ENCODE results near the gene COL9A1.

COL9A1 gene

GRCh38 chr6:70280400-70280853 lies 22.5 kb downstream of the COL9A1 start:
- no peak overlapping the region for H3K4me3 Mint-ChIP-seq
- DNase-seq (ENCODE audit: low spot score) = no peak
- peaks cover 34% of the 10 kb centered on the region for H3K27me3 Mint-ChIP-seq (ENCODE audit: low read depth)
- no peaks in the 10 kb centered on the region for H3K9me3 Mint-ChIP-seq
- no peak overlapping the region for H3K27ac Mint-ChIP-seq
- no peaks in the 10 kb centered on the region for H3K36me3 Mint-ChIP-seq (ENCODE audit: low read depth)
- no peaks in the 10 kb centered on the region for H3K4me1 Mint-ChIP-seq (ENCODE audit: low read depth)

- Mint-ChIP-seq H3K4me3 (no peak overlapping the region), H3K36me3 (ENCODE audit: low read depth) (no peaks in the 10 kb centered on the region), H3K27ac (no peak overlapping the region), H3K27me3 (ENCODE audit: low read depth) (peaks cover 12% of the 10 kb centered on the region), H3K9me3 (no peaks in the 10 kb centered on the region), H3K4me1 (ENCODE audit: low read depth) (no peaks in the 10 kb centered on the region)
- DNase-seq (ENCODE audit: low spot score) = no peak
These were observed 25.4 kb downstream of the COL9A1 start for GRCh38 chr6:70277470-70277869.

- no peak overlapping the region for H3K27ac Mint-ChIP-seq
- H3K27me3 Mint-ChIP-seq (ENCODE audit: low read depth) = peaks cover 3% of the 10 kb centered on the region
- H3K9me3 Mint-ChIP-seq = no peaks in the 10 kb centered on the region
- no peaks in the 10 kb centered on the region for H3K4me1 Mint-ChIP-seq (ENCODE audit: low read depth)
- no peak for DNase-seq (ENCODE audit: low spot score)
- no peaks in the 10 kb centered on the region for H3K36me3 Mint-ChIP-seq (ENCODE audit: low read depth)
- H3K4me3 Mint-ChIP-seq = no peak overlapping the region
These were observed 28.5 kb downstream of the COL9A1 start for GRCh38 chr6:70274338-70274737.

- DNase-seq (ENCODE audit: low spot score) = no peak
- H3K4me1 Mint-ChIP-seq (ENCODE audit: low read depth) = no peaks in the 10 kb centered on the region
- H3K36me3 Mint-ChIP-seq (ENCODE audit: low read depth) = no peaks in the 10 kb centered on the region
- H3K4me3 Mint-ChIP-seq = no peak overlapping the region
- peaks cover 3% of the 10 kb centered on the region for H3K27me3 Mint-ChIP-seq (ENCODE audit: low read depth)
- H3K9me3 Mint-ChIP-seq = no peaks in the 10 kb centered on the region
- no peak overlapping the region for H3K27ac Mint-ChIP-seq
These were observed 30.8 kb downstream of the COL9A1 start for GRCh38 chr6:70272071-70272470.

GRCh38 chr6:70270287-70271005 lies 32.4 kb downstream of the COL9A1 start:
- H3K36me3 Mint-ChIP-seq (ENCODE audit: low read depth) = no peaks in the 10 kb centered on the region
- peaks cover 3% of the 10 kb centered on the region for H3K27me3 Mint-ChIP-seq (ENCODE audit: low read depth)
- no peak overlapping the region for H3K4me3 Mint-ChIP-seq
- DNase-seq (ENCODE audit: low spot score) = no peak
- H3K9me3 Mint-ChIP-seq = no peaks in the 10 kb centered on the region
- no peak overlapping the region for H3K27ac Mint-ChIP-seq
- no peaks in the 10 kb centered on the region for H3K4me1 Mint-ChIP-seq (ENCODE audit: low read depth)

- no peak overlapping the region for H3K27ac Mint-ChIP-seq
- no peak for DNase-seq (ENCODE audit: low spot score)
- peaks cover under 1% of the 10 kb centered on the region for H3K27me3 Mint-ChIP-seq (ENCODE audit: low read depth)
- H3K4me3 Mint-ChIP-seq = no peak overlapping the region
- H3K4me1 Mint-ChIP-seq (ENCODE audit: low read depth) = no peaks in the 10 kb centered on the region
- H3K9me3 Mint-ChIP-seq = no peaks in the 10 kb centered on the region
- H3K36me3 Mint-ChIP-seq (ENCODE audit: low read depth) = no peaks in the 10 kb centered on the region
These were observed 36.7 kb downstream of the COL9A1 start for GRCh38 chr6:70266142-70266541.

GRCh38 chr6:70264306-70264705 lies 38.6 kb downstream of the COL9A1 start:
- no peaks in the 10 kb centered on the region for H3K4me1 Mint-ChIP-seq (ENCODE audit: low read depth)
- no peak for DNase-seq (ENCODE audit: low spot score)
- no peak overlapping the region for H3K27ac Mint-ChIP-seq

GRCh38 chr6:70258483-70258882 lies 44.4 kb downstream of the COL9A1 start:
- no peaks in the 10 kb centered on the region for H3K9me3 Mint-ChIP-seq
- no peaks in the 10 kb centered on the region for H3K27me3 Mint-ChIP-seq (ENCODE audit: low read depth)
- no peak overlapping the region for H3K4me3 Mint-ChIP-seq
- no peaks in the 10 kb centered on the region for H3K36me3 Mint-ChIP-seq (ENCODE audit: low read depth)
- no peak for DNase-seq (ENCODE audit: low spot score)
- no peaks in the 10 kb centered on the region for H3K4me1 Mint-ChIP-seq (ENCODE audit: low read depth)
- H3K27ac Mint-ChIP-seq = no peak overlapping the region

More at GRCh38 chr6:70264306-70264705, 38.6 kb downstream of the COL9A1 start:
- Mint-ChIP-seq H3K36me3 (ENCODE audit: low read depth) (no peaks in the 10 kb centered on the region), H3K4me3 (no peak overlapping the region), H3K9me3 (no peaks in the 10 kb centered on the region), H3K27me3 (ENCODE audit: low read depth) (no peaks in the 10 kb centered on the region)

GRCh38 chr6:70257768-70258273 lies 45.1 kb downstream of the COL9A1 start:
- Mint-ChIP-seq H3K27ac (no peak overlapping the region), H3K27me3 (ENCODE audit: low read depth) (no peaks in the 10 kb centered on the region), H3K36me3 (ENCODE audit: low read depth) (no peaks in the 10 kb centered on the region), H3K9me3 (no peaks in the 10 kb centered on the region), H3K4me1 (ENCODE audit: low read depth) (no peaks in the 10 kb centered on the region), H3K4me3 (no peak overlapping the region)
- DNase-seq (ENCODE audit: low spot score) = no peak

GRCh38 chr6:70254784-70255183 lies 48.1 kb downstream of the COL9A1 start:
- no peaks in the 10 kb centered on the region for H3K36me3 Mint-ChIP-seq (ENCODE audit: low read depth)
- no peaks in the 10 kb centered on the region for H3K27me3 Mint-ChIP-seq (ENCODE audit: low read depth)
- H3K4me3 Mint-ChIP-seq = no peak overlapping the region
- no peak overlapping the region for H3K27ac Mint-ChIP-seq
- H3K9me3 Mint-ChIP-seq = no peaks in the 10 kb centered on the region
- H3K4me1 Mint-ChIP-seq (ENCODE audit: low read depth) = no peaks in the 10 kb centered on the region
- DNase-seq (ENCODE audit: low spot score) = no peak

- no peaks in the 10 kb centered on the region for H3K27me3 Mint-ChIP-seq (ENCODE audit: low read depth)
- no peaks in the 10 kb centered on the region for H3K4me1 Mint-ChIP-seq (ENCODE audit: low read depth)
- no peaks in the 10 kb centered on the region for H3K9me3 Mint-ChIP-seq
- H3K4me3 Mint-ChIP-seq = no peak overlapping the region
- no peak for DNase-seq (ENCODE audit: low spot score)
- no peak overlapping the region for H3K27ac Mint-ChIP-seq
- no peaks in the 10 kb centered on the region for H3K36me3 Mint-ChIP-seq (ENCODE audit: low read depth)
These were observed 49.0 kb downstream of the COL9A1 start for GRCh38 chr6:70253923-70254322.

- H3K4me3 Mint-ChIP-seq = no peak overlapping the region
- DNase-seq (ENCODE audit: low spot score) = no peak
- H3K4me1 Mint-ChIP-seq (ENCODE audit: low read depth) = no peaks in the 10 kb centered on the region
- H3K27me3 Mint-ChIP-seq (ENCODE audit: low read depth) = no peaks in the 10 kb centered on the region
- H3K9me3 Mint-ChIP-seq = no peaks in the 10 kb centered on the region
- no peak overlapping the region for H3K27ac Mint-ChIP-seq
- no peaks in the 10 kb centered on the region for H3K36me3 Mint-ChIP-seq (ENCODE audit: low read depth)
These were observed 50.3 kb downstream of the COL9A1 start for GRCh38 chr6:70252604-70253003.

GRCh38 chr6:70246118-70246517 lies 56.8 kb downstream of the COL9A1 start:
- no peak for DNase-seq (ENCODE audit: low spot score)
- Mint-ChIP-seq H3K27me3 (ENCODE audit: low read depth) (no peaks in the 10 kb centered on the region), H3K4me3 (no peak overlapping the region), H3K4me1 (ENCODE audit: low read depth) (no peaks in the 10 kb centered on the region), H3K36me3 (ENCODE audit: low read depth) (no peaks in the 10 kb centered on the region), H3K9me3 (no peaks in the 10 kb centered on the region), H3K27ac (no peak overlapping the region)

- Mint-ChIP-seq H3K27ac (no peak overlapping the region), H3K4me1 (ENCODE audit: low read depth) (no peaks in the 10 kb centered on the region), H3K4me3 (no peak overlapping the region), H3K36me3 (ENCODE audit: low read depth) (no peaks in the 10 kb centered on the region), H3K9me3 (no peaks in the 10 kb centered on the region), H3K27me3 (ENCODE audit: low read depth) (peaks cover 3% of the 10 kb centered on the region)
- no peak for DNase-seq (ENCODE audit: low spot score)
These were observed 60.9 kb downstream of the COL9A1 start for GRCh38 chr6:70241991-70242420.

GRCh38 chr6:70241031-70241430 lies 61.9 kb downstream of the COL9A1 start:
- no peaks in the 10 kb centered on the region for H3K4me1 Mint-ChIP-seq (ENCODE audit: low read depth)
- H3K4me3 Mint-ChIP-seq = no peak overlapping the region
- no peak for DNase-seq (ENCODE audit: low spot score)
- H3K27ac Mint-ChIP-seq = no peak overlapping the region
- H3K9me3 Mint-ChIP-seq = no peaks in the 10 kb centered on the region
- no peaks in the 10 kb centered on the region for H3K36me3 Mint-ChIP-seq (ENCODE audit: low read depth)
- peaks cover 5% of the 10 kb centered on the region for H3K27me3 Mint-ChIP-seq (ENCODE audit: low read depth)
